Endothelial cell of hepatic sinusoid (primary cell): Measurements from ENCODE around the gene PSME3IP1.
"Not testable (repeated sequence)": the region's sequence is repeated elsewhere in the genome, so short reads cannot be mapped to it uniquely, and the experiment has no call there.

Experiments used
- in situ Hi-C: cut with HindIII; loops from 2 replicates; pipeline ENCODE4 v1.10.0; 2017; ENCODE audit warnings: low sequenced_read_pairs

PSME3IP1 gene, protein sequence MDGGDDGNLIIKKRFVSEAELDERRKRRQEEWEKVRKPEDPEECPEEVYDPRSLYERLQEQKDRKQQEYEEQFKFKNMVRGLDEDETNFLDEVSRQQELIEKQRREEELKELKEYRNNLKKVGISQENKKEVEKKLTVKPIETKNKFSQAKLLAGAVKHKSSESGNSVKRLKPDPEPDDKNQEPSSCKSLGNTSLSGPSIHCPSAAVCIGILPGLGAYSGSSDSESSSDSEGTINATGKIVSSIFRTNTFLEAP

DNA sequence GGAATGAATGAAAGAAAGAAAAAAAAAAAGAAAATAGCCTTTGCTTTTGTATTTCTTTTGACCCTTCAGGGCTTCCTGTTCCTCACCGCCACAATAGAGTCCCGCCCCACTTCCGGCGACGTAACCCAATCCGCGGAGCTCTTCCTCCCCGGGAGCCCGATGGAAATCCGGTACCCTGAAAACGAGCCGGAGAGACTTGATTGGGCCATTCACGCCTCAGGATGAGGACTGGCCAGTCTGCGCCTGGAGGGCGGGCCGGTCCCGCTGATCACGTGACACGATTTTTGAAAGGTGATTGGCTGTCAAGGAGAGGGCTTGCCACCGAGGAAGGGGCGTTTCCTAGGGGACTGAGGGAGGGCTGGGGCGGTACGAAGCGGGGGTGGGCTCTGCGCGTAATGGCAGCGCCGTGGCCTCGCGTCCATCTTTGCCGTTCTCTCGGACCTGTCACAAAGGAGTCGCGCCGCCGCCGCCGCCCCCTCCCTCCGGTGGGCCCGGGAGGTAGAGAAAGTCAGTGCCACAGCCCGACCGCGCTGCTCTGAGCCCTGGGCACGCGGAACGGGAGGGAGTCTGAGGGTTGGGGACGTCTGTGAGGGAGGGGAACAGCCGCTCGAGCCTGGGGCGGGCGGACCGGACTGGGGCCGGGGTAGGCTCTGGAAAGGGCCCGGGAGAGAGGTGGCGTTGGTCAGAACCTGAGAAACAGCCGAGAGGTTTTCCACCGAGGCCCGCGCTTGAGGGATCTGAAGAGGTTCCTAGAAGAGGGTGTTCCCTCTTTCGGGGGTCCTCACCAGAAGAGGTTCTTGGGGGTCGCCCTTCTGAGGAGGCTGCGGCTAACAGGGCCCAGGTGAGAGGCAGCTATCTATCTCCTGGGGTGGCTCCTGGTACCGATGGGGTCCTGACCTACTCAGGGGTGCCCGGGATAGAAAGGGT is at the start of gene PSME3IP1, which contains the start of gene RSPRY1:
Gene PSME3IP1, minus strand, starts transcription at position 95 of the 927 bp plus-strand sequence. CDS start 12,185 bp downstream, outside the sequence.
Gene RSPRY1, plus strand, starts transcription at position 385 of the 927 bp plus-strand sequence. CDS start 18,330 bp downstream, outside the sequence.
- in situ Hi-C loops: no loop called here

DNA sequence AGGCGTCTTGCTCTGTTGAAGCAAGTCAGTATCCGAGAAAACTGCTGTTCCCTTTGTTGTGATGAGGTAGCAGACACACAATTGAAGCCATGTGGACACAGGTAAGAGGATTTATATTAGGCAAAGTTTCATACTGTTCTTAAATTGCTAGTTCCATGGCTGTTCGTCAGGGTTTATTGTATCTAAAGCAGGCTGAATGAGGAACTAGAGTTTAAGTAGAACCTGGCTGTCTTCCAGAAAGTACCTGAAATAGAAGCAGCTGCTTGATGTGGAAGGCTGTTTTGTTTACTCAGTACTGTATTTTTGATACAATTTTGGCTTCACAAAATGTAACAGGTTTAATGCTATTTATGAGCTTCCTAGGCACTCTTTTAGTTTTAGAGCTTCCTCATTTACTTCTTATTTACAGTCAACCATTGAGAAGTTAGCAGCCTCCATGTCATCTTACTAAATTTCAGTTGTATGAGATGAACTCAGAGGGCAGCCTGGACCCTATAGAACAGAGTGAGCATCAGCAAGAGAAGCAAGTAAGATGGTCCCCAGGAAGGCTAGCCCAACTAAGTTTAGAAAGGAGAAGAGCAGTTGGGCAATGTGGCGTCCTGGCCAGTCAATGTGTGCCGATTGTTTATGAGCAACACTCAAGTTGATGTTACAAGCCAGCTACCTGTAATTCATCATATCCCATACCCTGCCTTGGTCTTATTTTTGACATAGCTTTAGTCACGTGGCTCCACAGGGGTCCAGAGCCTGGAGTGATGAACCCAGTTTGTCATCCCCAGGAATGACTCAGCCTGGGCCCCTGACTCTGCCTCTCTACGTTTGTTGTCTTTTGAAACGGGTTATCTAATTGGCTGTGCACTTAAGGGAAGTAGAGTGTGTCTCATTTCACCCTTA is 49.5 kb upstream of the PSME3IP1 start:
- in situ Hi-C loops: no loop called here

DNA sequence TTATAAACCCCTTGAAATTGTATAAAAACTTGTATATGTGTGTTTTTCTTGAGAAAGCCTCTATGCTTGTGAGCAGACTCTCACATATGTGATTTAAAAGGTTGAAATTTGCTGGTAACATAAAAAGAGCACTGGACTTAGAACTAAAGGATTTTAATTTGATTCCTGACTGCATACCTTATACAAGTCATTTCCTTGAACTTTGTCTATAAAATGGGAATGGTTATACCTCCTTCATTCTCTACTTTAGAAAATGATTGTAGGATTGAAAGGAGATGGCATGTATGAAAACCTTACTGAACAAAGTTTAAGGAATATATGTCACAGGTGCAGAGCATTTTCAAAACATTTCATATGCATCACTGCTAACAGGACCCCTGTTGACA is 48.9 kb upstream of the PSME3IP1 start:
- in situ Hi-C loops: no loop called here

DNA sequence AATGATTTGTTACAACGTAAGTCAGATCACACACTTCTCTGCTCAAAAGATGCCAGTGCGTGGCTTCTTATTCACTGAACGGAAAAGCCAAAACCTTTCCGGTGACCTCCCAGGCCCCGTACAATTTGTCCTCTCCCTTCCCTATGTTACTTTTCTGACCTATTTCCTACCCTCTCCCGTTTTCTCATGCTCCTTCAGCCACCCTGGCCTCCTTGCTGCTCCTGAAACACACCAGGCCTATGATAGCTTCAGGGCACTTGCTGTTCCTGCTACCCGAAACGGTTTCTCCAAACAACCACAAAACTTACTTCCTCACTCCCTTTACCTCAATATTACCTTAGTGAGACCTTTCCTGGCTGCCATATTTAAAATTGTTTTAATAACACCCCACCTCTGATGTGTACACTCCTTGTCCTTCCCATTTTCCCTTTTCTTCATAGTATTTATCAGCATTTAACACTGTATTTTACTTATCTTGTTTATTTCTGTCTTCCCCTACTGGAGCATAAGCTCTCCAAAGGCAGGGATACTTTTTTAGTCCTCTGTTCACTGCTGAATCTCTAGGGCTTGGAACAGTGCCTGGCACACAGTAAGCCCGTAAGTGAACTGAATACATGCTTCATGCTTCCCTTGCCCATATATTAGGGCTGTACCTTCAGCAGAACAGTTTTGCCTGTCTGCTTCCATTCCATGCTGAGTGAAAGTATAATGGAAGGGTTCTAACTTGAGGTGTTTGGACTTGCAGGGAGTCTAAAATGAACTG is 48.3 kb upstream of the PSME3IP1 start:
- in situ Hi-C loops: no loop called here

DNA sequence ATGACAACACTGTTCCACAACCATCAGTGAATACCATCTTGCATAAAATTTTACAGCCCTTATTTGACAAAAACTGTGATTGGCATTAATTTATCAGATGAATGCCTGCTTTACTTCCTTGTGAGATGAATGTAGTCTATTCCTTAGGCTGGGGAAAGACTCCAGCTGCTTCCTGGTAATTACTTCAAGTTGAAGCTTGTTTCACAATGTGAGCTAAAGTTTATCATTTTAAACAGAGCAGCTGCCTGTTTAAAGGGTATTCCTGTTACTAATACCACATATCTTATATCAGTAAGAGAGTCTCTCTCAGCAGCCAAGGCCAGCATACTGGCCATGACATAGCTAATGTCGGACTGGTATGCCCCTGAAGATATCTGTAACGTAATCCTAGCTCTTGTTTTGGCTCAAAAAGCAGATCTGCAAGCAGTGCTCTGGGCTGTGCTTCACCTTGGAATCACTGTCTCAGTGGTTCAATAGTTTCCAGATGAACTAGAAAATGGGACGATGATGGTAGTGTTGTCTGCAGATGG is 46.0 kb upstream of the PSME3IP1 start:
- in situ Hi-C loops: no loop called here

DNA sequence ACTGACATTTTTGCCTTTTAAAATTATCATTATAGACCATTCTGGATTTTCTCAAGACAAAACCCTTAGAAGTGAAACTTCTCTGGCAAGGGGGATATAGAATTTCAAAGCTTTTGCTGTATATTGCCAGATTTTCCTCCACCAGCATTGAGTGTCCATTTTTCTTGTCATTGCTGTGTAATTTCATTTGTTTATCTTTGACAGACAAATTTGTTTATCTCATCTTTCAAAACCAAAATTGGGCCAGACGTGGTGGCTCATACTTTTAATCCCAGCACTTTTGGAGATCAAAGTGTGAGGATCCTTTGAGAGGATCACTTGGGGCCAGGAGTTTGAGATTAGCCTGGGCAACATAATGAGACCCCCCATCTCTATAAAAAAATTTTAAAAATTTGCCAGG is 43.2 kb upstream of the PSME3IP1 start:
- in situ Hi-C loops: no loop called here

DNA sequence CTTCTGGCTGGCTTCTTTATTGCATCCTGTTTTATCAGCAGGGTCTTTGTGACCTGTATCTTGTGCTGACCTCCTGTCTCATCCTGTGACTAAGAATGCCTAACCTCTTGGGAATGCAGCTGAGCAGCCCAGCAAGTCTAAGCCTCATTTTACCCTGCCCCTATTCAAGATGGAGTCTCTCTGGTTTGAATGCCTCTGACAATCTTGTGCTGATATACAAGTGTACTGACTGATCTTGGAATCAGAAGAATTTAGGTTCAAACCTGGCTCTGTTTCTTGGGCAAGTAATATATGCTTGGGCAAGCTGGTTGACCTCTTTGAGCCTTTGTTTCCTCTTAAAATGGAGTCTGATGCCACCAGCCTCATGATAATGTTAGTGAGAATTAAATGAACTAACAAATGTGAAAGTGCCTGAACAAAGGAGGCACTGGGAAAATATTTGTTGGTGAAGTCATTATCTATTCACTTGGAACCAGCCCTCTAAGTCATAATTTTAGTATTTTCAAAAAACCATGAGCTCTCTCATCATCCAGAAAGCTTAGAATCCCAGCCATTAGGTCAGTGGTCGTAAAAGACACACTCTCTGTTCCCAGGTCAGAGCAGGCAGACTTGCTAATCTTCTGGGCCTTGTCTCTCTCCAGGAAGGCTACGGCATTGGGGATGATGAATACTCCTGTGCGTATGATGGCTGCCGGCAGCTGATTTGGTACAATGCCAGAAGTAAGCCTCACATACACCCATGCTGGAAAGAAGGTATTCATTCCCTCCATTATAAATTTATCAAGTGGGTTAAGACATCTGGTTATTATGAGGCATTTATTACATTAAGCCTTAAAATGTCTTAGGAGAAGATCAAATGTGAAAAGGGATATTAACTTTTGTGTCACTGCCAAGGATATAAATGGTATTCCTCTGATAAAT is 41.1 kb upstream of the PSME3IP1 start:
- in situ Hi-C loops: no loop called here

DNA sequence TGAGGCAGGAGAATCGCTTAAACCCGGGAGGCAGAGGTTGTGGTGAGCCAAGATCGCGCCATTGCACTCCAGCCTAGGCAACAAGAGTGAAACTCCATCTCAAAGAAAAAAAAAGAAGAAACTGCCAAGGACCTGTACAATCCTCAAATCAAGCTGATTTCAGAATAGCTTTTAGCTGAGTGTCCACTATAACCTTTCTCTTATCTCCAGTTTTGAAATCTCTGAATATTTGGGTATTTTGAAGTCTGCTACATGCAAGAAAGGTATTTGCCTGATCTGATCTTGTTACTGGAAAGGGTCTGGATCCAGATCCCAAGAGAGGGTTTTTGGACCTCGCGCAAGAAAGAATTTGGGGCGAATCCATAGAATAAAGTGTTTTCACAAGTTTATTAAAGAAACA is 40.1 kb upstream of the PSME3IP1 start:
- in situ Hi-C loops: no loop called here

DNA sequence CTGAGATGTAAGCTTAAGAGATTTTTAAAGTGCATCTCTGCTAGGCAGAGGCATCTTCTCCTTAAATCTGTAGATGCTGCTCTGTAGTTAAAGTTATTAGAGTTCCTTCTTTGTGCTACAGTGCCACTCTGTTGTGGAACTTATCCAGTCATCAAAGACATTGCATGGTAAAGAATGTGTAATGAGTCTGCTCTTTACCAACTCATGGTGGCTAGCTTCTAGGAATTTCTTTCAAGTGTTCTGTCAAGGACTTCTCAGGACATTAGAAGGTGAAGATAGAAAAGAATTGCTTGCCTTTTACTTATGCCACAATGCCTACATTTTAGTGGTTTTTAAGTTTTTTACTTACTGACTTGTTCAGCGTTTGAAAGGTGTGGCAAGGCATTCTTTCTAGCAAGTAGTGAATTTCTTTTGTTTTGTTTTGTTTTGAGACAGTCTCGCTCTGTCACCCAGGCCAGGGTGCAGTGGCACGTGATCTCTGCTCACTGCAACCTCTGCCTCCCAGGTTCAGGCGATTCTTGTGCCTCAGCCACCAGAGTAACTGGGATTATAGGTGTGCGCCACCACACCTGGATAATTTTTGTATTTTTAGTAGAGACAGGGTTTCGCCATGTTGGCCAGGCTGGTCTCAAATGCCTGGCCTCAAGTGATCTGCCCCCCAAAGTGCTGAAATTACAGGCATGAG is 39.0 kb upstream of the PSME3IP1 start:
- in situ Hi-C loops: no loop called here

DNA sequence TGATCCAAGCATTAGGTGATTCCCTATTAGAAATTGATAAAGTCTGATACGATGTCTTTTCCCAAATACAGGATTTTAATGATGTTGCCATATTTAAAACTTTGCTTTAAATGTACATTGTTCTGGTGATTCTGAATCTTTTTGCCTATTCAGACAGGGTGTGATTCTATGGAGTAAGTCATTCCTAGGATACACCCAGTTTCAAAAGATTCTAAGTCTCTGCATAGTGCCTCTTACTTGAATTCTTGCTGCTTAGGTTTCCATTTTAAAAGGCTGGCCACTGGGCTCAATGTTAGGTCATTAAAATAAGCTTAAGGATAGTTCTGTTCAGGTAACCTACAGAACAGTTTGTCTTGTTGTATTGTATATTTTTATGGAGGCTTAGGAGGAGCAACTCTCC is 37.2 kb upstream of the PSME3IP1 start:
- in situ Hi-C loops: no loop called here

DNA sequence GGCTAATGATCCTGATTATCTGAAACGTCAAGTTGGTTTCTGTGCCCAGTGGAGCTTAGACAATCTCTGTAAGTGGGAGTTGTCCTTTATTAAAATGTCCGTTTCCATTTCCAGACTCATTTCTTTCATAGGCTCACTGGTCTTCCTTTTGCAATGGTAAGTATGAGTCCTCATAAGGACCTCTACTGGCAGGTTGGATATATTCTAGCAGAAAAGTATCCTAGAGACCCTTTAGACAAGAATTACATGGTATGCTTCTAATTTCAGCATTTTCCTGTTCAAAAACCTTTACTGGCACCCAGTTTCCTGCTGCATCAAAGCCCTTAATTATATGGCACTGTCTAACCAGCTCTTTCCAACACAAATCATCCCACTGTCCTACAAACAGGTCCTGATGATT is 31.1 kb upstream of the PSME3IP1 start:
- in situ Hi-C loops: no loop called here

DNA sequence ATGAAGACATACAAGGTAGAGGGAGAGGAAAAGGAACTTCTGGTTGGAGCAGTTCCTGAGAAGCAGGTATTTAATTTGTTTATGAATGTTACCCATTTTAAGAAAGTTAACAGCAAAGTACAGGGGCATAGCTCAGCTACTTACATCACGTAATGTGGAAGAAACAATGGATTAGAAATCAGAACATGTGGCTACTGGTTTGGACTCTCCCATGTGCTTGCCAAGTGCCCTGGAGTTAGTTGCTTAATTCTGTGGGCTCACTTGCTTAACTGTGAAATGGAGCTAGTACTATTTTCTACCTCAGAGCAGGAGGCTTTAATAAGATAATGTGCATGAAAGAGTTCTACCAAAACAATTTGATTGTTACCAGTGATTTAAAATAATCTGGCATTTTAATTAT is 27.6 kb upstream of the PSME3IP1 start:
- in situ Hi-C loops: no loop called here

DNA sequence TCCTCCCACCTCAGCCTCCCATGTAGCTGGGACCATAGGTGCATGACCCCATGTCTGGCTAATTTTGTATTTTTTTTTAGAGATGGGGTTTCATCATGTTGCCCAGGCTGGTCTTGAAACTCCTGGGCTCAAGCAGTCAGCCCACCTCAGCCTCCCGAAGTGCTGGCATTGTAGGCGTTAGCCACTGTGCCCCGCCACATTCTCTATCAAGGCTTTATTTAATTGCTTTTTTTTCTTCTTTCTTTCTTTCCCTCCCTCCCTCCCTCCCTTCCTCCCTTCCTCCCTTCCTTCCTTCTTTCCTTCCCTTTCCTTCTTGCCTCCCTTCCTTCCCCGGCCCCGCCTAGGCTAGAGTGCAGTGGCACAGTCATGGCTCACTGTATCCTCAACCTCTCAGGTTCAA is 23.9 kb upstream of the PSME3IP1 start:
- in situ Hi-C loops: no loop called here

DNA sequence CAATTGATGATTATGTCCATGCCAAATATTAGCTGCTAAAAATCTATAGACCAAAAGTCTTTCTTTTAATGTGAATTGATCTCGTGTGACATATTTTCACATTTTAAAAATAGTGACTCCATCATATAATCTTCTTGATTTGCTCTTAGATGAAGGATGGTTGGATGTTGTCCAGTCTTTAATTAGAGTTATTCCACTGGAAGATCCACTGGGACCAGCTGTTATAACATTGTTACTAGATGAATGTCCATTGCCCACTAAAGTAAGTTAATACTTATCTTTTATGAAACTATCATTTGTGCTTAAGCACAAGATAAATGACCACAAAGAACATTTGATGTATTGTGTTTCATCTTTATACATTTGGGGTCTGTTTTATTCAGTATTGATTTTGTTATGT is 23.1 kb upstream of the PSME3IP1 start:
- in situ Hi-C loops: no loop called here

DNA sequence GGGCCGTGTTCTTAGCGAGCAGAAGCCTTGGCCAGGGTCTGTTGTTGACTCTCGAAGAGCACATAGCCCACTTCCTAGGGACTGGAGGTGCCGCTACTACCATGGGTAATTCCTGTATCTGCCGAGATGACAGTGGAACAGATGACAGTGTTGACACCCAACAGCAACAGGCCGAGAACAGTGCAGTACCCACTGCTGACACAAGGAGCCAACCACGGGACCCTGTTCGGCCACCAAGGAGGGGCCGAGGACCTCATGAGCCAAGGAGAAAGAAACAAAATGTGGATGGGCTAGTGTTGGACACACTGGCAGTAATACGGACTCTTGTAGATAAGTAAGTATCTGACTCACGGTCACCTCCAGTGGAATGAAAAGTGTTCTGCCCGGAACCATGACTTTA is 18.8 kb upstream of the PSME3IP1 start:
- in situ Hi-C loops: no loop called here

DNA sequence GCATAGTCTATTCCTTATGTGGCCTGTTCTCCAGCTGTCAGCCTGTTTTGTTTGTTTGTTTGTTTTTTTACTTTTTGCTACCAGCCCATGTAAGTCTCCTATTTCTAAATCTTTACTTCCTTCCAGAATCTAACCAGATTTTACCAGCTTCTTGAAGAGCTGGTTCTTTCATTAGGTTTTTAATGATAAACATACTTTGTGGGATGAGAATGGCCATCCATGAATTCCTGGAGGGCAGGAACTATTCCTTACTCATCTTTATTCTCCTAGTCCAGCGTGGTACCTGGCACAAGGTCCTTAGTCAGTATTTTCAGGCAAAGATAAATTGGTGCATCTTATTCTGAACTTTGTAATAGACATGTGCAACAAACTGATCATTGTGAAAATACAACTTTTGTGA is 17.6 kb upstream of the PSME3IP1 start:
- in situ Hi-C loops: no loop called here

DNA sequence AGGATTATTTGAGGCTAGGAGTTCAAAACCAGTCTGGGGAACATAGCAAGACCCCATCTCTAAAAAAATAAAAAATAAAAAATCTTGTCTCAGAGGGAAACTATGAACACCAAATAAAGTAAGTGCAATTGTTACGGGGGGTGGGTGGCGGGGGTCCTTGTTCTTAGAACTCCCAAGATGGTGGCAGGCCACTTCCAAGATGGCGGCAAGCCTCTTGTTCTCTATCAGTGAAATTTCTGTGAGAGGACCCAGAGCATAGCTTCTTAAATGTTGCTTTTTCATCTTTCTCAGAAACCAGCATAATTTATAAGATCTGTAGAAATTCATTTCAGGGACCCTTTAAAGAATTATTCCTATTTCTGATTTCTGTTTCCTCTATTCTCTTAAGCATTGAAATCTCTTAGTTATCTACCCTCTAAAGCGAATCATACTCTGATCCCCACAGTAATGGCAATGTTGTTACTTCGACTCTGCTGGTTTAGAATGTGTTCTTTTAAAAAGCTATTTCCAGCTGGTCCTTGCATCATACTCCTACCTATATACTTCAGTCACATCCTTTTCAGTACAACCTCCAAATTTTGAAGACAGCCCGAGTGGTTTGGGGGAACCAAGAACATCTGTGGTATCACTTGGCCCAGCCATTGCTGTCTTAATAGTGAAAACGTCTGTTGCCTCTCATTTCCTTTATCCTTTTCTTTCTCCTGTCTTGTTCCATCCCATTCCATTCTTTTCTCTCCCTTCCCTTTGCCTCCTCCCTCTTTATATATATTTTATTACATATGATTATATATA is 16.5 kb upstream of the PSME3IP1 start:
- in situ Hi-C loops: no loop called here

DNA sequence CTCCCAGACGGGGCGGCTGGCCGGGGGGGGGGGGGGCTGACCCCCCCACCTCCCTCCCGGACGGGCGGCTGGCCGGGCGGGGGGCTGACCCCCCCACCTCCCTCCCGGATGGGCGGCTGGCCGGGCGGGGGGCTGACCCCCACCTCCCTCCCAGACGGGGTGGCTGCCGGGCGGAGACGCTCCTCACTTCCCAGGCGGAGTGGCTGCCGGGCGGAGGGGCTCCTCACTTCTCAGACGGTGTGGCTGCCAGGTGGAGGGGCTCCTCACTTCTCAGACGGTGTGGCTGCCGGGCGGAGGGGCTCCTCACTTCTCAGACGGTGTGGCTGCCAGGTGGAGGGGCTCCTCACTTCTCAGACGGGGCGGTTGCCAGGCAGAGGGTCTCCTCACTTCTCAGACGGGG is 15.1 kb upstream of the PSME3IP1 start:
- in situ Hi-C loops: not testable (repeated sequence)
